H1 (cell line): ENCODE measurements around the gene DIAPH1. TPM values are rescaled to one million over a fixed set of nuclear protein-coding genes. Genes with fewer than 3 reads are reported as not detected.

ENCODE experiments used
- ASH2L ChIP-seq: fragments of 200-600, 300-600 bp; sonication (generic); IDR thresholded peaks from one replicate; pipeline ENCODE4 v1.7.1; 2017; ENCODE audit warnings: low read length
- BRCA1 ChIP-seq: IDR thresholded peaks from 2 replicates; pipeline ENCODE4 v1.6.1; 2012; ENCODE audit warnings: low read depth, low read length, improper control_type of control experiment
- KDM5A ChIP-seq: fragments of 200-600 bp; IDR thresholded peaks from 2 replicates; pipeline ENCODE4 v1.7.1; 2012; ENCODE audit warnings: mild to moderate bottlenecking, low read length, inconsistent platforms, mixed read lengths
- POLR2AphosphoS5 ChIP-seq: IDR thresholded peaks from 2 replicates; pipeline ENCODE4 v1.6.1; 2011; ENCODE audit warnings: low read depth, low read length
- RXRA ChIP-seq: IDR thresholded peaks from 2 replicates; pipeline ENCODE4 v1.6.1; 2011; ENCODE audit warnings: low read depth, mild to moderate bottlenecking, low read length, moderate library complexity; ENCODE audit not compliant: insufficient read depth
- SAP30 ChIP-seq: fragments of 300-600 bp; sonication (generic); IDR thresholded peaks from 2 replicates; pipeline ENCODE4 v1.7.1; 2012; ENCODE audit warnings: low read length, moderate library complexity, mild to moderate bottlenecking, inconsistent platforms; ENCODE audit not compliant: insufficient read depth, insufficient replicate concordance
- ZNF274 ChIP-seq: IDR thresholded peaks from 2 replicates; pipeline ENCODE4 v1.7.0; 2012; ENCODE audit warnings: low read length, borderline replicate concordance; ENCODE audit errors: extremely low read depth
- polyA plus RNA-seq, 7 experiments: library from polyadenylated mRNA; depleted of rRNA in 3 of 7; stranded (reverse) in 5 of 7; unstranded in 2 of 7; fragments of >200 nt in 5 of 7; fragments of 200-250 nt in 2 of 7; gene quantifications; 1 replicate in 5 of 7; 2 replicates in 1 of 7; 4 replicates in 1 of 7; pipeline versions ENCODE4 v1.2.1 to v1.2.3, GENCODE V29; 2011 to 2013; ENCODE audit warnings: missing spikeins in 2 of 7, mixed read lengths in 2 of 7
- total RNA-seq: library from RNA; stranded (reverse); fragmentation: NEBNext Ultra II Directional; extraction: Animal tissue kit (Norgen Biotek cat#: 25700); gene quantifications from 2 replicates; pipeline ENCODE4 v1.2.1, GENCODE V29; 2021
- TF ChIP-seq, protein P1 (sequence below): fragments of 300-600 bp; sonication (generic); IDR thresholded peaks from 2 replicates; pipeline ENCODE4 v1.7.1; 2012; ENCODE audit warnings: low read length, moderate library complexity, mild to moderate bottlenecking, inconsistent platforms; ENCODE audit not compliant: insufficient replicate concordance
- TF ChIP-seq, protein P2 (sequence below): IDR thresholded peaks from 2 replicates; pipeline ENCODE4 v1.6.1; 2012; ENCODE audit warnings: low read length, inconsistent platforms

Gene DIAPH1
- total and polyA plus RNA-seq, 2 of the 8 experiments (the other 6 are each of a cell fraction or from before 2014, with no cell fraction given) = 61.2 to 114 TPM

DNA sequence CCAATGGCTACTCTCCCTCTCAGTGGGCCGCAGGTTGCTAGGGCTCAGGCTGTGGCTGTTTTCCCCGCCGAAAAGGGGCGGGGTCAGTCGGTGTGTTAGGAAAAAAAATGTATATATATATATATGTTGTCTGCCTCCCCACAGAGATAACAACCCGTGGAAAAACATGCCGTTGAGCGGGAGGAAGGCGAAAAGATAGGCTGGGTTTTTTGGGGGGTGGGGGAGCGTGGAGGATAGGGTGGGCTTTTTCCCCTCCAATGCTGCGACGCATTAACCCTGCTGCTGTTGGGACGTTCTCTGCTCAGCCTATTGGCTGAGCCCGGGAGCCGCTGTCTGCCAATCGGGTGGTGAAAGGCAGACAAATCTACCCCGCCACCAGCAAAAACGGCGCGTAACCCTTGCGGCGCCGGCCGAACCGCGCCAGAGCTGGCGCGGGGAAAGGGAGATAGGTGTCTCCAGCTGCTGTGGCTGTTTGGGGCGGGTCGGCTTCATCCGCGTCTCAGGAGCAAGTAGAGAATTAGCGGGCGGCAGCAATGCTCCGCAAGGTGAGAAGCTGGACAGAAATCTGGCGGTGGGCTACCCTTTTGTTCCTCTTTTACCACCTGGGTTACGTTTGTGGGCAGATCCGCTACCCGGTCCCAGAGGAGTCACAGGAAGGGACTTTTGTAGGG lies 134.0 kb downstream of the DIAPH1 start, which contains the start of gene PCDHGC4 (continued):
- TF ChIP-seq, protein P1, sequence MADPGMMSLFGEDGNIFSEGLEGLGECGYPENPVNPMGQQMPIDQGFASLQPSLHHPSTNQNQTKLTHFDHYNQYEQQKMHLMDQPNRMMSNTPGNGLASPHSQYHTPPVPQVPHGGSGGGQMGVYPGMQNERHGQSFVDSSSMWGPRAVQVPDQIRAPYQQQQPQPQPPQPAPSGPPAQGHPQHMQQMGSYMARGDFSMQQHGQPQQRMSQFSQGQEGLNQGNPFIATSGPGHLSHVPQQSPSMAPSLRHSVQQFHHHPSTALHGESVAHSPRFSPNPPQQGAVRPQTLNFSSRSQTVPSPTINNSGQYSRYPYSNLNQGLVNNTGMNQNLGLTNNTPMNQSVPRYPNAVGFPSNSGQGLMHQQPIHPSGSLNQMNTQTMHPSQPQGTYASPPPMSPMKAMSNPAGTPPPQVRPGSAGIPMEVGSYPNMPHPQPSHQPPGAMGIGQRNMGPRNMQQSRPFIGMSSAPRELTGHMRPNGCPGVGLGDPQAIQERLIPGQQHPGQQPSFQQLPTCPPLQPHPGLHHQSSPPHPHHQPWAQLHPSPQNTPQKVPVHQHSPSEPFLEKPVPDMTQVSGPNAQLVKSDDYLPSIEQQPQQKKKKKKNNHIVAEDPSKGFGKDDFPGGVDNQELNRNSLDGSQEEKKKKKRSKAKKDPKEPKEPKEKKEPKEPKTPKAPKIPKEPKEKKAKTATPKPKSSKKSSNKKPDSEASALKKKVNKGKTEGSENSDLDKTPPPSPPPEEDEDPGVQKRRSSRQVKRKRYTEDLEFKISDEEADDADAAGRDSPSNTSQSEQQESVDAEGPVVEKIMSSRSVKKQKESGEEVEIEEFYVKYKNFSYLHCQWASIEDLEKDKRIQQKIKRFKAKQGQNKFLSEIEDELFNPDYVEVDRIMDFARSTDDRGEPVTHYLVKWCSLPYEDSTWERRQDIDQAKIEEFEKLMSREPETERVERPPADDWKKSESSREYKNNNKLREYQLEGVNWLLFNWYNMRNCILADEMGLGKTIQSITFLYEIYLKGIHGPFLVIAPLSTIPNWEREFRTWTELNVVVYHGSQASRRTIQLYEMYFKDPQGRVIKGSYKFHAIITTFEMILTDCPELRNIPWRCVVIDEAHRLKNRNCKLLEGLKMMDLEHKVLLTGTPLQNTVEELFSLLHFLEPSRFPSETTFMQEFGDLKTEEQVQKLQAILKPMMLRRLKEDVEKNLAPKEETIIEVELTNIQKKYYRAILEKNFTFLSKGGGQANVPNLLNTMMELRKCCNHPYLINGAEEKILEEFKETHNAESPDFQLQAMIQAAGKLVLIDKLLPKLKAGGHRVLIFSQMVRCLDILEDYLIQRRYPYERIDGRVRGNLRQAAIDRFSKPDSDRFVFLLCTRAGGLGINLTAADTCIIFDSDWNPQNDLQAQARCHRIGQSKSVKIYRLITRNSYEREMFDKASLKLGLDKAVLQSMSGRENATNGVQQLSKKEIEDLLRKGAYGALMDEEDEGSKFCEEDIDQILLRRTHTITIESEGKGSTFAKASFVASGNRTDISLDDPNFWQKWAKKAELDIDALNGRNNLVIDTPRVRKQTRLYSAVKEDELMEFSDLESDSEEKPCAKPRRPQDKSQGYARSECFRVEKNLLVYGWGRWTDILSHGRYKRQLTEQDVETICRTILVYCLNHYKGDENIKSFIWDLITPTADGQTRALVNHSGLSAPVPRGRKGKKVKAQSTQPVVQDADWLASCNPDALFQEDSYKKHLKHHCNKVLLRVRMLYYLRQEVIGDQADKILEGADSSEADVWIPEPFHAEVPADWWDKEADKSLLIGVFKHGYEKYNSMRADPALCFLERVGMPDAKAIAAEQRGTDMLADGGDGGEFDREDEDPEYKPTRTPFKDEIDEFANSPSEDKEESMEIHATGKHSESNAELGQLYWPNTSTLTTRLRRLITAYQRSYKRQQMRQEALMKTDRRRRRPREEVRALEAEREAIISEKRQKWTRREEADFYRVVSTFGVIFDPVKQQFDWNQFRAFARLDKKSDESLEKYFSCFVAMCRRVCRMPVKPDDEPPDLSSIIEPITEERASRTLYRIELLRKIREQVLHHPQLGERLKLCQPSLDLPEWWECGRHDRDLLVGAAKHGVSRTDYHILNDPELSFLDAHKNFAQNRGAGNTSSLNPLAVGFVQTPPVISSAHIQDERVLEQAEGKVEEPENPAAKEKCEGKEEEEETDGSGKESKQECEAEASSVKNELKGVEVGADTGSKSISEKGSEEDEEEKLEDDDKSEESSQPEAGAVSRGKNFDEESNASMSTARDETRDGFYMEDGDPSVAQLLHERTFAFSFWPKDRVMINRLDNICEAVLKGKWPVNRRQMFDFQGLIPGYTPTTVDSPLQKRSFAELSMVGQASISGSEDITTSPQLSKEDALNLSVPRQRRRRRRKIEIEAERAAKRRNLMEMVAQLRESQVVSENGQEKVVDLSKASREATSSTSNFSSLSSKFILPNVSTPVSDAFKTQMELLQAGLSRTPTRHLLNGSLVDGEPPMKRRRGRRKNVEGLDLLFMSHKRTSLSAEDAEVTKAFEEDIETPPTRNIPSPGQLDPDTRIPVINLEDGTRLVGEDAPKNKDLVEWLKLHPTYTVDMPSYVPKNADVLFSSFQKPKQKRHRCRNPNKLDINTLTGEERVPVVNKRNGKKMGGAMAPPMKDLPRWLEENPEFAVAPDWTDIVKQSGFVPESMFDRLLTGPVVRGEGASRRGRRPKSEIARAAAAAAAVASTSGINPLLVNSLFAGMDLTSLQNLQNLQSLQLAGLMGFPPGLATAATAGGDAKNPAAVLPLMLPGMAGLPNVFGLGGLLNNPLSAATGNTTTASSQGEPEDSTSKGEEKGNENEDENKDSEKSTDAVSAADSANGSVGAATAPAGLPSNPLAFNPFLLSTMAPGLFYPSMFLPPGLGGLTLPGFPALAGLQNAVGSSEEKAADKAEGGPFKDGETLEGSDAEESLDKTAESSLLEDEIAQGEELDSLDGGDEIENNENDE = no peak
- TF ChIP-seq RXRA = no peak
- no peak for TF ChIP-seq SAP30
- no peak for TF ChIP-seq ZNF274
- TF ChIP-seq, protein P2, sequence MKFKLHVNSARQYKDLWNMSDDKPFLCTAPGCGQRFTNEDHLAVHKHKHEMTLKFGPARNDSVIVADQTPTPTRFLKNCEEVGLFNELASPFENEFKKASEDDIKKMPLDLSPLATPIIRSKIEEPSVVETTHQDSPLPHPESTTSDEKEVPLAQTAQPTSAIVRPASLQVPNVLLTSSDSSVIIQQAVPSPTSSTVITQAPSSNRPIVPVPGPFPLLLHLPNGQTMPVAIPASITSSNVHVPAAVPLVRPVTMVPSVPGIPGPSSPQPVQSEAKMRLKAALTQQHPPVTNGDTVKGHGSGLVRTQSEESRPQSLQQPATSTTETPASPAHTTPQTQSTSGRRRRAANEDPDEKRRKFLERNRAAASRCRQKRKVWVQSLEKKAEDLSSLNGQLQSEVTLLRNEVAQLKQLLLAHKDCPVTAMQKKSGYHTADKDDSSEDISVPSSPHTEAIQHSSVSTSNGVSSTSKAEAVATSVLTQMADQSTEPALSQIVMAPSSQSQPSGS = no peak
- no peak for TF ChIP-seq BRCA1
- TF ChIP-seq POLR2AphosphoS5 = no peak
- peak; percentile 49 for TF ChIP-seq ASH2L
- no peak for TF ChIP-seq KDM5A
